Fibroblast of the conjunctiva (primary cell): ENCODE results near the gene TPT1.

Source experiments
- DNase-seq: peaks from one replicate; pipeline ENCODE4 v3.0.0-alpha.2; 2010; ENCODE audit warnings: low read depth

Gene TPT1

DNA sequence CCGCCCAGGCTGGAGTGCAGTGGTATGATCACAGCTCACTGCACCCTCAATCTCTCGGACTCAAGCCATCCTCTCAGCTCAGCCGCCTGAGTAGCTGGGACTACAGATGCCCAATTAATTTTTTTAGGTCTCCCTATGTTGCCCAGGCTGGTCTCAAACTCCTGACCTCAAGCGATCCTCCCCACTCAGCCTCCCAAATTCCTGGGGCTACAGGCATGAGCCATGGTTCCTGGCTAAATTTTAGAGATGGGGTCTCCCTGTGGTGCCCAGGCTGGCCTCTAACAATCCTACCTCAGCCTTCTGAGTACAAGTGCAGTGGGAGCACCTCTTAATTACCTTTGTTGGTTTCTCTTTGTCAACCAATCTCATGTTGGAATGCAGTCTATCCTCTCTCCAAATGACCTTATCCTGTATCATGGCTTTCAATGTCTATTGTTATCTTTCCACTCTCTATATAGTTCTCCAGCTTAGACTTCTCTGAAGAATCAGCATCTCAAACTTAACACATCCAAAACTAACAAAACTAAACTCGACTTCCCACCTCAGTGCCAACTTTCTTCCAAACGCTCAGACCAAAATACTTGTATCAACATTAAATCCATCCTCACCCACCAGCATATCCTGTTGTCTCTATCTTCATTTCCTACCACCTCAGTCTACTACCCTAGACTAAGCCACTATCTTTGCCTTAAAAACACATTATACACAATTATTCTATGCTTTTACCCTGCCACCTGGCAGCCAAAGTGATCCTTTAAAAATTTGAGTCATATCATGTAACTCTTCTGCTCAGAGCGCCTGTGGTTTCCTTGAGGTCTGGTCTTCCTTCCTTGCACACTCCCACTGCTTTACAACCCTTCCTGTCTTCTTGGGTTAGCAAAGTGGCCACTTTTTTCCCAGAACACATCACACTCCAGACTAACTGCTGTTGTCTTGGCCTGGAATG lies 6.7 kb downstream of the TPT1 start:
- DNase-seq: no peak

GRCh38 chr13:45333251-45333976 lies 7.6 kb downstream of the TPT1 start:
- DNase-seq: no peak

GRCh38 chr13:45332831-45333219 lies 8.2 kb downstream of the TPT1 start:
- no peak for DNase-seq

DNA sequence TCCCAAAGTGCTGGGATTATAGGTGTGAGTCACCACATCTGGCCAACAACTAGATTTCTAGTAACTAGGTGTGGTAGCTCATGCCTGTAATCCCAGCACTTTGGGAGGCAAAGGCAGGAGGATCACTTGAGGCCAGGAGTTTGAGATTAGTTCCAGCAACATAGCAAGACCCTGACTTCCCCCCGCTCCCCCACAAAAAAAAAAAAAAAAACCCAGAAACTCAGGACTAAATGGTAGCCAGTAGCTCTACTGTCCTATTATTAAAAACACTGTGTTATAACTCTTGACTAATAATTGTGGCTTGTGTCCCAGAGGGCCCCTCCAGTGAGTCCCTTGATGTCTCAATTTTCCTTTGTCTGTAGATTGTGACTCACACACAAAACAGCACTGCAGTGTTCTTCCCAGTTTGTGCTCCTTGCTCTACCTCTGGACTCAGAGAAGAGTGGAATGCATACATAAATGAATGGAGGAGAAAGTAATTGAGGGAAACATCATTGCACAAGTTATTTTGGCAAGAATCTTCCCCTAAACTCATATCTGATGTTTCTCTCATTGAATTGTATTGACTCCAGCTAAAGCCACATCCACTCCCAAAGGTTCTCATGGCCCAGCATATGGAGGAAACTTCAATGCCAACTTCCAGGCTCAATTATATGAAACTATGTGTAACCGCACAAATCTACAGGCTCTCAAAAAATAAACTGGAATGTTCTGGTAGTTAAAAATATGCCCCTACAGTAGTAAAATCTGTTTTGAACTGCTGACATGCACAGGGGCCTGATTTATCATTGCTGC lies 8.8 kb downstream of the TPT1 start:
- DNase-seq: peak; percentile 86

GRCh38 chr13:45331692-45332035 lies 9.3 kb downstream of the TPT1 start:
- DNase-seq: no peak

DNA sequence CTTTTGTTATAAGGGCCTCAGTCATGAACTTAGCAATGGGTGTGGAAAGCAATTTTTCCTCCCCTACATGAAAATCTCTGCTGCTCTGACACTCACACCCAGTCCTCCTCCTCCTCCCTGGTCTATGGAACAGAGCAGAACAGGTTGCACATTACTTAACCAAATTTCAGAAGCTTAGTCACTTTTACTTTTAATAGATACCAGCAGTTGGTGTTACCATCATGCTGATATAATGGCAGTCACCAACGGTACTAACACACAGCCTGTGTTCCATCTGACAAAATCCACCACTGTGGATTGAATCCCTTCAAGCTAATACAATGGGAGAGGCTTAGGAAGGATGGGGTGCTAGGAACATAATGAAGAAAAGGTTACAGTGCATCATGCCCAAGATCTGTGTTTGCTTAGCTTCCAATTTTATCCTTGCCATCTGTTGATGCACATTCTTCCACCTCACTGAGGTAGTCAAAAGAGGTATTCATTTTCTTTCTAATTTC lies 9.8 kb downstream of the TPT1 start:
- no peak for DNase-seq

DNA sequence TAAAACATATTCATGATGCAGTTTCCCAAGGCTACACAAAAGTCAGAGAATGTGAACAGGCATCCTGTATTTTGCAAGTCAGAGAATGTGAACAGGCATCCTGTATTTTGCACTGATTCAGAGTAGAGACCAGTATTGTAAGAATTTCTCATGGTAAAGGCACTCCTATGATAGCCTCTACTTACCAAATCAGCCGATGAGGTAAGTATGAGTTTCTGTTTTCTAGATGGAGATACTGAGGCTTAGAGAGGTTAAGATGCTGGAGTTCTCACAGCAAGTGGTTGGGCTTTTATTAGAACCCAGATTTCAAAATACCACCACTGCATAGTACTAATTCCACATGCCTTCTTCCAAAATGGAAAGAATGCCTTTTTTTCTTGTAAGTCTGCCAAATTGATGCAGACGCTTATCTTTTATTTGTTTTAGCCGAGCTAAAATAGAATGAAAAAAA lies 12.3 kb downstream of the TPT1 start:
- DNase-seq: no peak

DNA sequence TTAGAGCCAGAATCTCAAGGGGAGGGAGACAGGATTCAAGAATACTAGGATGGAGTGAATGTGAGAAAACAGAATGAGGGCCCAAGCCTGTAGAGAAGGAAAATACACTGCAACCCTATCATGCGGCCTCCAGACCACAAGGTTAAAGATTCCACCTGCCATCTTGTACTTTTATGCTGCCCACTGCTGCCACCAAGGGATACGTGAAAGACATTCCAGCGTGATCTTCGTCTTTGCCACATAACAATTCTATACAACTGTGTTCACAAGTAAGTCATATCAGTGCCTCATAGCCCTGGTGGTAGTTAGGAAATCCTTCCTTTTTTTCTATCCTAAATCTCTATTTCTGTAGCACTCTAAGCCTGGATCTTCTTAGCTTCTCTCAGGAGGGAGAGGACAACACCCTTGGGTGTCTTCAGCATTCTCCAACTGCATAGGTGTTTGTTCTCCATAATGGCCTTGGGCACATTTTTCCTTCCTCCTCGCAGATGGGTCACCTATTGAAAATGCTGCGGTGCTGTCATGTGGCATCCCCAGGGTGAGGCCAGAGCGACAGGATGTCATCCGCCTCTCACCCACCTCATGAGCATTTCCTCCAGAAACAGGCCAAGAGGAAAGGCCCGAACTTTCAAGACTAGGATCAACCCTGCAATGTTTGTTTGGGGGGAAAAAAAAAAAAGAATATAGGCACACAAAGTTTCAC lies 13.6 kb downstream of the TPT1 start:
- DNase-seq: no peak

GRCh38 chr13:45325806-45326205 lies 15.2 kb downstream of the TPT1 start:
- DNase-seq: peak; percentile 58

DNA sequence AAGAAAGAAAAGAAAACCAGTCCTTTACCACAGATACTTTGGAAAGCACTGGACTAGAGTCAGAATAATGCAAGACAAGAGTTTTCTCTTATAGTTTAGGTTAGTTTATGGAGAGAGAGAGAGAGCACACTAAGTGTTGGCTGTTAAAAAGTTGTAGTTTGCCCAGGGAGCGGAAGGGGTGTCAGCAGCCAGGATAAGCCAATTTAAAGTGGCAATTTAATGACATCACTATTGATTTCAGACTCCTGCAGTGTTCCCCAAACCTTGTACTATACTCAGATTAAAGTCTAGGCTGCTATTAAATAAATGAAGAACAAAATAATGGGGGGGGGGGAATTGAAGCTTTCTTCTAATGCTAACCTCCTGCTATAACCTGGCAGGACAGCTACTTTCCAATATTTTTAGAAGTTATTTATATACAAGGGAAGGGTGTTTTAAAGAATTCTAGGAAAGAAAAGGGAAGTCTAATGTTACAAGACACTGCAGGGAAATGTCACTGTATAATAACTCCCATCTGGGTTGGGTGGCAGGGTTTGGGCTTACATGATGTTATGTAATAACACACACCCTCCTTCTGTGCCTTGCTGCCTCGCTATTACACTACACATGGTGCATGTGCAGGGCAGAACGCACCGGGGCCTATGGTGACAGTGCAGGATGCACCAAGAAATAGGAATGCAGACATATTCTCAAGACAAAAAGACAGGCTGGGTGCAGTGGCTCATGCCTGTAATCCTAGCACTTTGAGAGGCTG lies 19.9 kb downstream of the TPT1 start:
- no peak for DNase-seq

GRCh38 chr13:45316996-45317395 lies 24.0 kb downstream of the TPT1 start:
- no peak for DNase-seq

DNA sequence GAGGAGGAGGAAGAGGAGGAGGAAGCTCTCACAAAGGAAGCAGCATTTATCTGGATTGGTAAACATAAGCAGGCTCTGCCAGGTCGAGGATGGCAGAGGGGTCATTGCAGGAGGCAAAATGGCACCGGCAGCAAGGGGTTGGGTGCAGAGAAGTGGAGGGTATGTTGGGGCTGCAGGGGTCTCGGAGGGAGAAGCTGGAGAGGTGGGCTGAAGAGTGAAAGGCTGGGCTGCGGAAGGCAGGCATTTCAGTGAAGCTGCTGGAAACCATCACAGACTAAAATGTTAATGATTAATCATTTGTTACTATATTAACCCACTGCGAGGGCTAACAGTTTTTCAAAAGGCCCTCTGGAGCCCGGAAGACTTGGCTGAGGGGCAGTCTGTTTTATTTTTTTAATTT lies 24.6 kb downstream of the TPT1 start:
- DNase-seq: no peak

DNA sequence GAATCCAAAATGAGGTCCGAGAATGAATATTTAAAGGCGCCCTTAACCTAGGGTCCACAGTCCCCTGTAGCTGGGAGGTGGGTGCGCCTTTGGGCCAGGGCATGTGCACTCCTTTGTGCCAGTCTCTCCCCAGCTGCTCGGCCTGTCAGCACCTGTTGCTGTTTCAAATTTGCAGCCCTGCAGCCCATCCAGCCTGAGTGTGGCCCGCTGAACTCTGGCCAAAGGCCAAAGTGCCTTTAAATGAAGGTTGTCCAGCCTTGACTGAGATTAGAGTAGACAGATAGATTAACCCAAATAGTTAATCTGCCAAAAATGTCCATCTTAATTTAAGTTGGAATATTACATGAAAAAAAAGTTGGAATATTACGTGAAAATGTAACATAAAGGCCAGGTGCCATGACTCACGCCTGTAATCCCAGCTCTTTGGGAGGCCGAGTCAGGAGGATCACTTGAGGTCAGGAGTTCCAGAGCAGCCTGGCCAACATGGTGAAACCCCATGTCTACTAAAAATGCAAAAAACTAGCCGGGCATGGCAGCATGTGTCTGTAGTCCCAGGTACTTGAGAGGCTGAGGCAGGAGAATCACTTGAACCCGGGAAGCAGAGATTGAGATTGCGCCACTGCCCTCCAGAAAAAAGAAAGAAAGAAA lies 25.3 kb downstream of the TPT1 start:
- DNase-seq: no peak

- no peak for DNase-seq
These were observed 26.2 kb downstream of the TPT1 start for GRCh38 chr13:45314822-45315221.

DNA sequence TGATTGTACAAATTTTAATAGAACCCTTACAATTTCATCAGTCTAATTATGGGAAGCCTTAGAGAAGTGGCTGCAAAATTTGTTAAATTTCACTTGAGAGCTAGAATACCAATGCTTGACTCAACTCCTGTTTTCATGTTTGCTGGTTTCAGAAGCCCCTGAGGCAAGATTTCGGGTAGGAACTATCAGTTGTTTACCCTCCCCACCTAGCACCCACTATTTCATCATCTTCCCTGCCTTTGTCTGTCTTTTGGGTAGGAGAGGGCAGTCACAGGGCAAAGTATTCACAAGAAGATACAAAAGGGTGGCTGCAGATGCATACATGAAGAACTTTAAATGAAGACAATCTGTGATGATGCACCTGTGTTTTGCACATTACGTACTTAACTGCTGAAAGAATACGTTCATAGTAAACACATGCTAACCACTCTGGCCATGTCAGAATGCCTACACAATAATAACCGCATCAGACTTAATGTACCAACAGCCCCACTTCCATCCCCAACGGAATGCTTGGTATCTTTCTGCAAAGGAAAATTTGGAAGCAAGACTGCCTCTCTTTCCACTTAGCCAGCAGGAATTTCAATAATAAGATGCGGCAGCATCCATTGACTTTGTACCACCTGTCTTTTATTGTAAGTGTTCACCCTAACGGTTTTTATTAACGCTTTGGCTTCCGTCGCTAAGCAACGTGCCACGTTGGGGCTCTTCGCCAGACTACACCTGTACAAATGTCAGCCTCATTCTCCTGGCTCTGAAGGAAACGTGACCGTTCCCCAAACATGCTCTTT lies 30.4 kb downstream of the TPT1 start:
- no peak for DNase-seq

GRCh38 chr13:45306966-45307365 lies 34.0 kb downstream of the TPT1 start:
- no peak for DNase-seq

- DNase-seq: no peak
These were observed 35.9 kb downstream of the TPT1 start for GRCh38 chr13:45305079-45305478.

GRCh38 chr13:45303866-45304265 lies 37.1 kb downstream of the TPT1 start:
- DNase-seq: no peak

GRCh38 chr13:45303026-45303425 lies 38.0 kb downstream of the TPT1 start:
- DNase-seq: no peak

DNA sequence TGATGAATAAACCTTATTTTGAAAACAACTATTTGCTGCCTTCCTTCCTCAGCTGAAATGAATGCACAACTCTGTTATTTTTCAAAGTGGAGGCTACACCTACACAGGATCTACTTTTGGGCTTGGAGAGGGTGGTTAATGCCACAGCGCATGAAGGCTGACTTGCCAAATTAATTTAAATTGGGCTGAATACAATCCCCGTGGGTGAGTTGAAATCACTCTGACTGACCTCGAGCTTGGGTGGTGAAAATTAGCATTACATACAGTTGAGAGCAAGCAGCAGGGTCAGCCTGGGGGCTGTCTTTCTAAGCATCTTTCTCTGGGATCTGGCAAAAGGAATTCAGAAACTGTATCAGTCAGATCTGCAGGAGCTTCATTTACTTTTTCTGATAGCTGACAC lies 38.5 kb downstream of the TPT1 start:
- no peak for DNase-seq
